ENCODE measurements around the gene IGF2BP2.

GRCh38 chr3:185705498-185705897 is 119.3 kb downstream of the IGF2BP2 start:
- TF ChIP-seq, protein P1, sequence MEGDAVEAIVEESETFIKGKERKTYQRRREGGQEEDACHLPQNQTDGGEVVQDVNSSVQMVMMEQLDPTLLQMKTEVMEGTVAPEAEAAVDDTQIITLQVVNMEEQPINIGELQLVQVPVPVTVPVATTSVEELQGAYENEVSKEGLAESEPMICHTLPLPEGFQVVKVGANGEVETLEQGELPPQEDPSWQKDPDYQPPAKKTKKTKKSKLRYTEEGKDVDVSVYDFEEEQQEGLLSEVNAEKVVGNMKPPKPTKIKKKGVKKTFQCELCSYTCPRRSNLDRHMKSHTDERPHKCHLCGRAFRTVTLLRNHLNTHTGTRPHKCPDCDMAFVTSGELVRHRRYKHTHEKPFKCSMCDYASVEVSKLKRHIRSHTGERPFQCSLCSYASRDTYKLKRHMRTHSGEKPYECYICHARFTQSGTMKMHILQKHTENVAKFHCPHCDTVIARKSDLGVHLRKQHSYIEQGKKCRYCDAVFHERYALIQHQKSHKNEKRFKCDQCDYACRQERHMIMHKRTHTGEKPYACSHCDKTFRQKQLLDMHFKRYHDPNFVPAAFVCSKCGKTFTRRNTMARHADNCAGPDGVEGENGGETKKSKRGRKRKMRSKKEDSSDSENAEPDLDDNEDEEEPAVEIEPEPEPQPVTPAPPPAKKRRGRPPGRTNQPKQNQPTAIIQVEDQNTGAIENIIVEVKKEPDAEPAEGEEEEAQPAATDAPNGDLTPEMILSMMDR (IDR thresholded peaks at IDR 0.05), result no peak
- TF ChIP-seq NFE2L1 (CRISPR knock-in tag; IDR thresholded peaks at IDR 0.05), result no peak
- no peak for TF ChIP-seq TEAD1 (CRISPR knock-in tag; IDR thresholded peaks at IDR 0.05)
- no peak for TF ChIP-seq ATF1 (CRISPR knock-in tag; IDR thresholded peaks at IDR 0.05)
- no peak for TF ChIP-seq CREM (CRISPR knock-in tag; IDR thresholded peaks at IDR 0.05)
- no peak for TF ChIP-seq TEAD4 (CRISPR knock-in tag; IDR thresholded peaks at IDR 0.05)
- TF ChIP-seq NR3C1 (CRISPR knock-in tag; conservative IDR thresholded peaks at IDR 0.05; ENCODE audit: low read depth), result no peak
- no peak for TF ChIP-seq USF2 (CRISPR knock-in tag; IDR thresholded peaks at IDR 0.05)
- no peak for TF ChIP-seq MAX (CRISPR knock-in tag; IDR thresholded peaks at IDR 0.05)
- TF ChIP-seq FOXJ3 (CRISPR knock-in tag; IDR thresholded peaks at IDR 0.05; ENCODE audit: borderline replicate concordance), result no peak
- TF ChIP-seq, protein P2, sequence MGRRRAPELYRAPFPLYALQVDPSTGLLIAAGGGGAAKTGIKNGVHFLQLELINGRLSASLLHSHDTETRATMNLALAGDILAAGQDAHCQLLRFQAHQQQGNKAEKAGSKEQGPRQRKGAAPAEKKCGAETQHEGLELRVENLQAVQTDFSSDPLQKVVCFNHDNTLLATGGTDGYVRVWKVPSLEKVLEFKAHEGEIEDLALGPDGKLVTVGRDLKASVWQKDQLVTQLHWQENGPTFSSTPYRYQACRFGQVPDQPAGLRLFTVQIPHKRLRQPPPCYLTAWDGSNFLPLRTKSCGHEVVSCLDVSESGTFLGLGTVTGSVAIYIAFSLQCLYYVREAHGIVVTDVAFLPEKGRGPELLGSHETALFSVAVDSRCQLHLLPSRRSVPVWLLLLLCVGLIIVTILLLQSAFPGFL (CRISPR knock-in tag; IDR thresholded peaks at IDR 0.05; ENCODE audit: borderline replicate concordance), result no peak
- TF ChIP-seq ZNF416 (CRISPR knock-in tag; IDR thresholded peaks at IDR 0.05), result no peak
- TF ChIP-seq ZBTB21 (CRISPR knock-in tag; IDR thresholded peaks at IDR 0.05; ENCODE audit: borderline replicate concordance), result no peak

All from WTC11 (cell line).